Posterior vena cava (tissue), 2 donors: ENCODE results near the gene TMA7. TPM values are rescaled to one million over a fixed set of nuclear protein-coding genes. Genes with fewer than 3 reads are reported as not detected.
"Not testable (repeated sequence)": the region's sequence is repeated elsewhere in the genome, so short reads cannot be mapped to it uniquely, and the experiment has no call there.

Experiments used
- DNase-seq: peaks from one replicate; pipeline ENCODE4 v3.0.0-alpha.2; 2020; ENCODE audit warnings: low spot score
- intact Hi-C, 2 donors: fragments of 100-400 bp; cut with DNase I; formaldehyde crosslinking; loops; one replicate each; pipeline versions ENCODE4 v1.14.1 to v1.14.2; 2022 to 2023
- total RNA-seq, 2 donors: library from RNA; stranded (reverse); fragmentation: NEBNext Ultra II Directional; extraction: Animal tissue kit (Norgen Biotek cat#: 25700); gene quantifications; one replicate each; pipeline ENCODE4 v1.2.1, GENCODE V29; 2021
- donor health status: DM: yes; HTN: yes; CAD: no.
- donor health status: DM: yes; HTN: yes; CAD: no.

Gene TMA7
- total RNA-seq, 2 donors from 2014 or later, result 112 to 178 TPM

DNA sequence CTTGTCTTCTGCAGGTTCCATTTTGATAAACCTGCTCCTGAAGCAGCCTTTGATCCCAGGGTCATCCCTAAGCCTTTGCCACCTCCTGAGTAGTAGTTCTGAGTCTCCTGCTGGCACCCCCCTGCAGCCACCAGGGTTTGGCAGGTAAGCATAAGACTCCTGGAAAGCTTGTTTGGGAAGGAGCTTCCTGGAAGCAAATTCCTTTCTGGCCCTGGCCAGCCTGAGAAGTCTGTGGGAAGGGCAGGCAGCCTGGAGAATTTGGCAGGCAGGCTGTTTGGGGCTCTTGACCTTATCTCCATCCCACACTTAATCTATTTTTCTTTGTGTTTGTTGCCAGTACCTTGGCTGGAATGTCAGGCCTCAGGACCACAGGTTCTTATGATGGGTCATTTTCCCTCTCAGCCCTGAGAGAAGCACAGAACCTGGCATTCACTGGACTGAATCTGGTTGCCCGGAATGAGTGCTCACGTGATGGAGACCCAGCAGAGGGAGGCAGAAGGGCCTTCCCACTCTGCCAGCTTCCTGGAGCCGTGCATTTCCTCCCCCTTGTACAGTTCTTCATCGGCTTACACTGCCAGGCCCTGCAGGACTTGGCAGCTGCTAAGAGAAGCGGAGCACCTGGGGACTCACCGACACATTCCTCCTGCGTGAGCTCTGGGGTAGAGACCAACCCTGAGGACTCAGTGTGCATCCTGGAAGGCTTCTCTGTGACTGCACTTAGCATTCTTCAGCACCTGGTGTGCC is 19.9 kb downstream of the TMA7 start:
- intact Hi-C loops, result loop anchor here in 1 of 2 donors (10.0 kb wide), 1 partner anchor 225 kb away; the partner anchor contains the start of gene NCKIPSD
- DNase-seq, result no peak

DNA sequence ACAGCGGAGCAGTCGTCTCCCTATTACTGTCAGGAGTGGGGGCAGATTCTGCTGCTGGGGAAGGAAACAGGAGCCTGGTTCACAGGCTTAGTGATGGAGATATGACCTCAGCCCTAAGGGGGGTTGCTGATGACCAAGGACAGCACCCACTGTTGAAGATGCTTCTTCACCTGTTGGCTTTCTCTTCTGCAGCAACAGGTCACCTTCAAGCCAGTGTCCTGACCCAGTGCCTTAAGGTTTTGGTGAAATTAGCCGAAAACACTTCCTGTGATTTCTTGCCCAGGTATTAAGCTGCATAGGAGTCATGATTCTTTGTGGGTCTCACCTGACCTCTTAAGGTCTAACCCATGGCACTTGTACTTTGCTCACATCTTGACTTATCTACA is 20.5 kb downstream of the TMA7 start:
- intact Hi-C loops, result loop anchor here in 1 of 2 donors (10.0 kb wide), 1 partner anchor 224 kb away; the partner anchor contains the start of gene NCKIPSD
- DNase-seq, result no peak

GRCh38 chr3:48461767-48462166 is 21.7 kb downstream of the TMA7 start:
- intact Hi-C loops, result loop anchor here in 1 of 2 donors (10.0 kb wide), 1 partner anchor 223 kb away; the partner anchor contains the start of gene NCKIPSD
- peak; percentile 61 for DNase-seq

DNA sequence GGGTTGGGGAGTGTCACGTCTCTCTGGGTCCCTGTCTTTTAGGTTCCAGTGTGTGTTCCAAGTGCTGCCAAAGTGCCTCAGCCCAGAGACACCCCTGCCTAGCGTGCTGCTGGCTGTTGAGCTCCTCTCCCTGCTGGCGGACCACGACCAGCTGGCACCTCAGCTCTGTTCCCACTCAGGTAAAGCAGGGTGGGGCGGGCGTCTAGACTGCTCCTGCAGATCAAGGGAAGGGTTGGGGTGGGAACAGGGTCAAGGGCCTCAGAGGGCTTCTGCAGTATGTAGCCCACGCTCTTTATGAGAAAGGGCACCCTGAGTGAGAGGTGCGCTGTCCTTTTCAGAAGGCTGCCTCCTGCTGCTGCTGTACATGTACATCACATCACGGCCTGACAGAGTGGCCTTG is 23.6 kb downstream of the TMA7 start:
- intact Hi-C loops, result loop anchor here in 1 of 2 donors (2.0 to 10.0 kb wide), 2 partner anchors 85 to 221 kb away; partner anchors contain the start of gene NCKIPSD
- peak; percentile 75 for DNase-seq

GRCh38 chr3:48464713-48465221 is 24.7 kb downstream of the TMA7 start:
- DNase-seq, result peak; percentile 78
- intact Hi-C loops, result loop anchor here in 1 of 2 donors (2.0 to 10.0 kb wide), 2 partner anchors 84 to 220 kb away; partner anchors contain the start of gene NCKIPSD

- intact Hi-C loops, result loop anchor here in 1 of 2 donors (2.0 to 10.0 kb wide), 2 partner anchors 84 to 220 kb away; partner anchors contain the start of gene NCKIPSD
- no peak for DNase-seq
These were observed 25.1 kb downstream of the TMA7 start for GRCh38 chr3:48465237-48465530.

- intact Hi-C loops, result loop anchor here (2.0 to 10.0 kb wide), 3 partner anchors 81 to 219 kb away; partner anchors contain the start of gene NCKIPSD (in 1 of the 2)
These were observed 25.7 kb downstream of the TMA7 start for GRCh38 chr3:48465531-48466378.

DNA sequence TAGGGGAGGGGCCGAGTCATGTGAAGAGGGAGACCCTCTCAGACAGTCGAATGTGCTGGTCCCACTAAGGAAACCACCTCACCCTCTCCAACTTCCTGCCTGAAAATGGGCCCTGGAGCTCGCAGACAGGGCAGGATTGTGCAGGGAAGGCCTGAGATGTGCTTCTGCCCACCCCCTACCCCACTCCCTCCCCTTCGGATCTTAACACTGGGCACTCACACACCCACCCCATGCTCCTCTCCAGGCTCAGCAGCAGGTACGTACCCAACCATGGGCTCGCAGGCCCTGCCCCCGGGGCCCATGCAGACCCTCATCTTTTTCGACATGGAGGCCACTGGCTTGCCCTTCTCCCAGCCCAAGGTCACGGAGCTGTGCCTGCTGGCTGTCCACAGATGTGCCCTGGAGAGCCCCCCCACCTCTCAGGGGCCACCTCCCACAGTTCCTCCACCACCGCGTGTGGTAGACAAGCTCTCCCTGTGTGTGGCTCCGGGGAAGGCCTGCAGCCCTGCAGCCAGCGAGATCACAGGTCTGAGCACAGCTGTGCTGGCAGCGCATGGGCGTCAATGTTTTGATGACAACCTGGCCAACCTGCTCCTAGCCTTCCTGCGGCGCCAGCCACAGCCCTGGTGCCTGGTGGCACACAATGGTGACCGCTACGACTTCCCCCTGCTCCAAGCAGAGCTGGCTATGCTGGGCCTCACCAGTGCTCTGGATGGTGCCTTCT is 26.5 kb downstream of the TMA7 start:
- intact Hi-C loops, result loop anchor here (2.0 to 10.0 kb wide), 2 partner anchors 80 to 218 kb away; partner anchors contain the start of gene NCKIPSD (in 1 of the 2)
- peak; percentile 84 for DNase-seq

More at GRCh38 chr3:48465531-48466378, 25.7 kb downstream of the TMA7 start:
- DNase-seq, result peak; percentile 98

DNA sequence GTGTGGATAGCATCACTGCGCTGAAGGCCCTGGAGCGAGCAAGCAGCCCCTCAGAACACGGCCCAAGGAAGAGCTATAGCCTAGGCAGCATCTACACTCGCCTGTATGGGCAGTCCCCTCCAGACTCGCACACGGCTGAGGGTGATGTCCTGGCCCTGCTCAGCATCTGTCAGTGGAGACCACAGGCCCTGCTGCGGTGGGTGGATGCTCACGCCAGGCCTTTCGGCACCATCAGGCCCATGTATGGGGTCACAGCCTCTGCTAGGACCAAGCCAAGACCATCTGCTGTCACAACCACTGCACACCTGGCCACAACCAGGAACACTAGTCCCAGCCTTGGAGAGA is 27.0 kb downstream of the TMA7 start:
- intact Hi-C loops, result loop anchor here (2.0 to 10.0 kb wide), 2 partner anchors 80 to 218 kb away; partner anchors contain the start of gene NCKIPSD (in 1 of the 2)
- peak; percentile 80 for DNase-seq

DNA sequence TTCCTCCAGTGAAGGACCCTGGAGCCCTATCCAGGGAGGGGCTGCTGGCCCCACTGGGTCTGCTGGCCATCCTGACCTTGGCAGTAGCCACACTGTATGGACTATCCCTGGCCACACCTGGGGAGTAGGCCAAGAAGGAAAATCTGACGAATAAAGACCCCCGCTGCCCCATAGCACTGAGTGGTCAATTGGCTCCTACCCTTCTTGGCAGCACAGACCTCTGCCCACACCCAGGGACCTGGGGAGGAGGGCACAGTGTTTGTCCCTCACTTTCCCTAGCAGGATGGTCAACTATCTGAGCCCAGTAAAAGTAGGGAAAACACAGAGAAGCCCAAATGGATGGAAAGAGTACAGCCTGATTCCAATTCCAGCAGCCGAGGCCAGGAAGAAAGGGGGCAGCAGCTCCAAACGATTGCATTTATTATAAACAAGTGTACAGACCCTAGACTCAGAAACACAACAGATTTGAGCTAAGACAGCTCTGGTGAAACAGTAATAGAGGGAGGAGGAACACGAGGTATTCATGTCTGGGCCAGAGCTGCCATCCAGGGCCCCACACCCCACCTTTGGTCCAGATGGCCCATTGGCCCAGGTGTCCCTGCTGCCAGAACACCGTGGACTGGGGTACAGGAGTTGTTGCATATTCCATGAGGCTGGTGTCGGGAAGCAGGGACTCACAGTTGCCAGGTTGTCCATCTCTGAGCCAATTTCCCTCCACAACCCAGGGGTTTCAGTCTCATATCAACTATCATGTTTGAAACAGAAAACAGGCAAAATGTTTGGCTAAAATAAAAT is 27.6 kb downstream of the TMA7 start:
- intact Hi-C loops, result loop anchor here (2.0 to 10.0 kb wide), 2 partner anchors 79 to 217 kb away; partner anchors contain the start of gene NCKIPSD (in 1 of the 2)
- peak; percentile 37 for DNase-seq

DNA sequence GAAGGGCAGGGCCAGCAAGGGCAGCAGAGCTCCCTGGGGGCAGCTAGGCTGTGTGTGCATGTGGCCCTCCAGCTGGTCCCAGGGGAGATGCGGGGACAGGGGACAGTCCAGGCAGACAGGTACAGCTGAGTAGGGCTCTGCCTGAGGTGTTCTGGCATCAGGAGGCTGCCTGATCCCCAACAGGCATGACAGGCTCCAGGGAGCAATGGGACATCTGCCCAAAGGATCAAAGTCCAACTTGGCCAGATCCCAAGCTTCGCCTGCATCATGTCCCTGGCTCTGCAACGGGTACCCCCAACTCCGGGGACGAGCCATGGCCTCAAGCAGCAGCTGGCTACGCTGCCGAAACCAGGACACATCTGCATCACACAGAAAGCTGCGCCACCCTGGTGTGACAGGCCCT is 28.3 kb downstream of the TMA7 start:
- DNase-seq, result peak; percentile 70
- intact Hi-C loops, result loop anchor here in 1 of 2 donors (10.0 kb wide), 1 partner anchor 216 kb away; the partner anchor contains the start of gene NCKIPSD

DNA sequence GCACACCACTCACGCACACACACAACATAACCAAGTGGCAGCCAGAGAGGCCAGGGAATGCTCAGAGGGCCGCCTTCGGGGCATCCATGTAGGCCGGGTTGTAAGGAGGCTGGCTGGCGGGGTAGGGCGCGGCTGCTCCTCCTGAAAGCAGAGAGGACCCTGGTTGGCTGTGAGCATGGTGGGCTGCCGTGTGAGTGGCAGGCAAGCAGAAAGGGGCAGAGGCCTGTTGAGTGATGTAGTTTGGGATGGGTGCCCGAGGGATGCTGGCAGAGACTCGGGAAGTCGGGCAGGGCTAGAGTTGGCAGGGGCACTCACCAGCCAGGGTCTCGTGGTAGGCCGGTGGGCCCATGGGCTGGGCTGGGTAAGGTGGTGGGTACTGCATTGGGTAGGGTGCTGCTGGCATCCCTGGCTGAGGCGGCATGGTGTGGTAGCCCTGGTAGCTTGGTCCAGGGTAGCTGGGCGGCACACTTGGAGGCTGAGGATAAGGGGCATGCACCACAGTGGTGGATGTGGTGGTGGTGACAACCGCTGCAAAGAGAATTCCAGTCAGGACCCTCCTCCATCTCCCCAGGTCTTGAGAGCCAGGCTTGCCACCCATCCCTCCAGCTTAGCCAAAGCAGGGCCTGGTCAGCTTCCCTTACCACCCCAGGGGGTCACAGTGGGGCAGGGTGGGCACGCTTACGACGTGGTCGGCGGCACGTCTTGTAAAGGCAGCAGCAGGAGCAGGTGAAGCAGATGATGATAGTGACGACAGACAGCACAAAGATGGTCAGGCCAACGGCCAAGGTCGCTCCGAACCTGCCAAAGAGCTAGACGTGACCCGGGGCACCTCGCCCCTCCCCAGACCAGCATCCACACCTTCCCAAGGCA is 29.2 kb downstream of the TMA7 start:
- peak; percentile 72 for DNase-seq
- intact Hi-C loops, result loop anchor here in 1 of 2 donors (10.0 kb wide), 1 partner anchor 216 kb away; the partner anchor contains the start of gene NCKIPSD

GRCh38 chr3:48470286-48470685 is 30.2 kb downstream of the TMA7 start:
- DNase-seq, result peak; percentile 60
- intact Hi-C loops, result no loop called here

- no peak for DNase-seq
- intact Hi-C loops, result loop anchor here in 1 of 2 donors (2.0 kb wide), 1 partner anchor 30 kb away; no protein-coding TSS in a partner anchor
These were observed 32.5 kb downstream of the TMA7 start for GRCh38 chr3:48472673-48472922.

DNA sequence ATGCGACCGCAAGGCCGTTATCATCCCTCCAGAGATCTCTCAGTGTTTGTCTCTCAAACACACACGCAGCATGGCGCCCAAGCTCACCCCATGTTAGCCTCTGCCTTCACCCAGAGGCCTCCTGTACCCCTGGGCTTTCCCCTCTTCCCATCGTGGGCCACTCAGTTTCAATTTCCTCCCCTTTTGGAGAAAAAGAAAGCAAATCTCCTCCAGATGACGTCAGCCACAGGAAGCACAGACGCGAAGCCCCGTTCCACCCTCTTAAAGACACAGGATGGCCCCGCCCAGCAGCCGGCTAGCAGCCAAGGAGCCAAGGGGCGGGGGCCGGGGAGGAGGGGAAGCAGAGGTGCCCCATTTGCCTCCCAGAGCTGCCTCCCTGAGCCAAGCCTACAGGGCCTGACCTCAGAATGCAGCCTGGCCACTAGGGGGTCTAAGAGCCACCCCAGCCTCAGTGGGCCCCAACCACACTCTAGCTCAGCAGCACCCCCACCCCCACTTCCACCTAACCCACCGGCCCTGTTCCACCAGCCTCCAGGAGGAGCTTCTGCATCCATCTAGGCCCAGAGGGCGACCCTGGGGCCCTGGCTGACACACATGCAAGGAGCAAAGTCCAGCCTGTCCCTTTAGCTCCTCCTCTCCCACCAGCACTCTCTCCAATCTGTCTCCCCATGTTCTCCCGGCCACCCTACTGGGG is 33.0 kb downstream of the TMA7 start:
- DNase-seq, result peak; percentile 96
- intact Hi-C loops, result loop anchor here (1.0 to 2.0 kb wide), 2 partner anchors 26 to 30 kb away; no protein-coding TSS in a partner anchor

DNA sequence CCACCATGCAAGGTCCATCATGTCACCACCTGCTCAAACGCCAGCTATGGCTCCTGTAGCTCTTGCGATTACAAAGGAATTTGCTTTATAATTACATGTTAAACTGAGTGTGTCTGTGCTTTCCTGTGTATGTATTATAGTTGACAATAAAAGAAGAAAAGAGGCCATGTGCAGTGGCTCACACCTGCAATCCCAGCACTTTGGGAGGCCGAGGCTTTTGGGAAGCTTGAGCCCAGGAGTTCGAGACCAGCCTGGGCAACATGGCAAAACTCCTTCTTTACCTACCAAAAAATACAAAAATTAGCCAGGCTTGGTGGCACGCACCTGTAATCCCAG is 33.5 kb downstream of the TMA7 start:
- intact Hi-C loops, result loop anchor here (1.0 to 2.0 kb wide), 2 partner anchors 26 to 29 kb away; no protein-coding TSS in a partner anchor
- DNase-seq, result no peak

GRCh38 chr3:48474031-48474430 is 34.0 kb downstream of the TMA7 start:
- DNase-seq, result peak; percentile 18
- intact Hi-C loops, result not testable (repeated sequence)
